HG03108 (cell line): Measurements from ENCODE around the gene PSIP1.
"Not testable (repeated sequence)": the region's sequence is repeated elsewhere in the genome, so short reads cannot be mapped to it uniquely, and the experiment has no call there.

ENCODE experiments used
- ATAC-seq: cut with Tn5 transposase; IDR thresholded peaks from one replicate; pipeline ENCODE4 v1.9.1; 2021; ENCODE audit warnings: moderate library complexity; ENCODE audit not compliant: unreplicated experiment

The PSIP1 gene

GRCh38 chr9:15441841-15442240 is 68.9 kb downstream of the PSIP1 start:
- ATAC-seq, result not testable (repeated sequence)

- ATAC-seq, result no peak
These were observed 71.9 kb downstream of the PSIP1 start for GRCh38 chr9:15438891-15439290.

- peak; percentile 51 for ATAC-seq
These were observed 77.1 kb downstream of the PSIP1 start for GRCh38 chr9:15433661-15434060.

GRCh38 chr9:15433191-15433590 is 77.6 kb downstream of the PSIP1 start:
- ATAC-seq, result no peak

GRCh38 chr9:15430920-15431844 is 79.6 kb downstream of the PSIP1 start:
- ATAC-seq, result no peak

- not testable (repeated sequence) for ATAC-seq
These were observed 83.1 kb downstream of the PSIP1 start for GRCh38 chr9:15427702-15428101.

GRCh38 chr9:15426019-15426418 is 84.8 kb downstream of the PSIP1 start:
- peak; percentile 45 for ATAC-seq

GRCh38 chr9:15423231-15423985 is 87.4 kb downstream of the PSIP1 start:
- ATAC-seq, result no peak

- peak; percentile 95 for ATAC-seq
These were observed 88.2 kb downstream of the PSIP1 start, which contains the start of gene SNAPC3 for GRCh38 chr9:15422372-15423230. SNAPC3 (plus strand) TSS chr9:15422876; CDS start chr9:15422880, 4 bp downstream.

GRCh38 chr9:15421990-15422371 is 88.8 kb downstream of the PSIP1 start:
- no peak for ATAC-seq

- ATAC-seq, result no peak
These were observed 89.2 kb downstream of the PSIP1 start for GRCh38 chr9:15421532-15421931.

GRCh38 chr9:15420796-15421195 is 90.0 kb downstream of the PSIP1 start:
- ATAC-seq, result no peak

GRCh38 chr9:15417626-15418025 is 93.1 kb downstream of the PSIP1 start:
- no peak for ATAC-seq

GRCh38 chr9:15416880-15417279 is 93.9 kb downstream of the PSIP1 start:
- ATAC-seq, result no peak
